ENCODE results near the gene LAMB2.

LAMB2 gene

GRCh38 chr3:49079270-49079669 is 53.6 kb downstream of the LAMB2 start:
- in situ Hi-C loops (cut with HindIII; ENCODE audit: low sequenced_read_pairs) = loop anchor here (25.0 kb wide), 1 partner anchor 333 kb away; the partner anchor contains the start of genes AMT, RHOA and TCTA

- in situ Hi-C loops (cut with HindIII; ENCODE audit: low sequenced_read_pairs) = loop anchor here (25.0 kb wide), 1 partner anchor 336 kb away; the partner anchor contains the start of genes AMT, RHOA and TCTA
Observed at GRCh38 chr3:49076646-49077045, 56.2 kb downstream of the LAMB2 start.

DNA sequence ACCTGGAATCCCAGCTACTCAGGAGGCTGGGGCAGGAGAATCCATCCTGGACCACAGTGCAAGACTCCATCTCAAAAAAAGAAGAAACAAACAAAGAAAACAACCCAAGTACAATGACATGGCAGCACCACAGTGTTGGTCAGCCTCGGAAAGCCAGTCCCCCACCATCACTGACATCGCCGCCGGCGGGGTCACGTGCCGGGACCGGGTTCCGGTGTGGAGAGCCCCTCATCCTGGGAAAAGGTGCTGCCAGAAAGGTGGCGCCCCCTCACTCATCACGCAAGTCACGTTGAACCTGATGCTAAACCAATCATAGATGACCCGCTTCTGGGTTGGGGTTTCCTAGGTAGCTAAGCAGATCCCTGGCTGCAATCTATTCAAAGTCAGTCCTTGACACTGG is 56.7 kb downstream of the LAMB2 start:
- in situ Hi-C loops (cut with HindIII; ENCODE audit: low sequenced_read_pairs) = loop anchor here (25.0 kb wide), 1 partner anchor 336 kb away; the partner anchor contains the start of genes AMT, RHOA and TCTA

Data from endothelial cell of hepatic sinusoid (primary cell).